ENCODE results near the gene CBX5. TPM values are rescaled to one million over a fixed set of nuclear protein-coding genes. Genes with fewer than 3 reads are reported as not detected.

Gene CBX5
- polyA plus RNA-seq, 1 of the 3 experiments (the other 2 are of a cell fraction): 11.6 TPM

DNA sequence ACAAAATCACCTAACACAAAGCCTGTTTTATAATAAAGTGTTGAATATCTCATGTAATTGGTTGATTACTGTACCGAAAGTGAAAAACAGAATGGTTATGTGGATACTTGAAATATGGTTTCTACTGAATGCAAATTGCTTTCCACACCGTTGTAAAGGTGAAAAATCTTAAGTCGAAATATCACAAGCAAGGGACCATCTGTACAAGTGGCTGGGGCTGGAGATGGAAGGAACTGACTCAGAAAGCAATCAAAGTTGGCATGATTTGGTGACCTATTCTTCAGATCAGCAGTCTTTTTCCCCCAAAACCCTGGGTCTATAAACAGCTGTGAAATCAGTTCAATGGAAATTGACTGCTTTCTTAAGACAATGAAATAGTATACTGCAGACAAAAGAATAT lies 3.6 kb downstream of the CBX5 start:
- Histone ChIP-seq H3K79me2 (ENCODE audit: insufficient read depth) (peaks cover 87% of the 10 kb centered on the region), H3F3A (replicated peaks; ENCODE audit: insufficient read depth) (peaks cover 25% of the 10 kb centered on the region), H3K27me3 (ENCODE audit: insufficient read depth) (no peaks in the 10 kb centered on the region), H2AFZ (ENCODE audit: low read depth) (no peak overlapping the region), H3K4me3 (ENCODE audit: low read depth in 2 of 2, low read length in 1 of 2) (no peak overlapping the region), H3K4me2 (no peak overlapping the region), H4K20me1 (ENCODE audit: insufficient read depth) (peaks cover 3% of the 10 kb centered on the region), H3K9ac (no peak overlapping the region), H3K27ac (ENCODE audit: low read depth in 2 of 2, low read length in 1 of 2) (0 out of 4 replicates have a peak overlapping the region, but pooled peaks of 1 of the 2 experiments have one; percentile 93), H3K9me2 (no peaks in the 10 kb centered on the region), H3K4me1 (ENCODE audit: control insufficient read depth in 1 of 2, insufficient read depth in 2 of 2, low read depth in 1 of 2, low read length in 1 of 2) (peaks cover 6% of the 10 kb centered on the region in 2 experiments; a peak in 3 of 4 replicates), H3K36me3 (replicated peaks in 1 of 2; ENCODE audit: control insufficient read depth in 1 of 2, insufficient read depth in 2 of 2, low read length in 1 of 2) (peaks cover 15 to 25% of the 10 kb centered on the region in 2 experiments), H3K9me3 (no peaks in the 10 kb centered on the region)
- ChIA-PET CTCF (interaction anchor here (0.8 to 2.4 kb wide), 4 partner anchors 12 to 84 kb away, joined by 3 to 9 read pairs (median 4); no protein-coding TSS in a partner anchor), POLR2A (interaction anchor here (0.6 kb wide), 1 partner anchor 17 kb away, joined by 3 read pairs; no protein-coding TSS in a partner anchor)
- TF ChIP-seq, protein P1, sequence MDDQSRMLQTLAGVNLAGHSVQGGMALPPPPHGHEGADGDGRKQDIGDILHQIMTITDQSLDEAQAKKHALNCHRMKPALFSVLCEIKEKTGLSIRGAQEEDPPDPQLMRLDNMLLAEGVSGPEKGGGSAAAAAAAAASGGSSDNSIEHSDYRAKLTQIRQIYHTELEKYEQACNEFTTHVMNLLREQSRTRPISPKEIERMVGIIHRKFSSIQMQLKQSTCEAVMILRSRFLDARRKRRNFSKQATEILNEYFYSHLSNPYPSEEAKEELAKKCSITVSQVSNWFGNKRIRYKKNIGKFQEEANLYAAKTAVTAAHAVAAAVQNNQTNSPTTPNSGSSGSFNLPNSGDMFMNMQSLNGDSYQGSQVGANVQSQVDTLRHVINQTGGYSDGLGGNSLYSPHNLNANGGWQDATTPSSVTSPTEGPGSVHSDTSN (IDR thresholded peaks at IDR 0.05): no peak
- TF ChIP-seq GATA2 (CRISPR knock-in tag; IDR thresholded peaks at IDR 0.05): no peak
- no peak for TF ChIP-seq SMC3 (IDR thresholded peaks at IDR 0.05; ENCODE audit: low read depth, low read length)
- TF ChIP-seq, protein P2, sequence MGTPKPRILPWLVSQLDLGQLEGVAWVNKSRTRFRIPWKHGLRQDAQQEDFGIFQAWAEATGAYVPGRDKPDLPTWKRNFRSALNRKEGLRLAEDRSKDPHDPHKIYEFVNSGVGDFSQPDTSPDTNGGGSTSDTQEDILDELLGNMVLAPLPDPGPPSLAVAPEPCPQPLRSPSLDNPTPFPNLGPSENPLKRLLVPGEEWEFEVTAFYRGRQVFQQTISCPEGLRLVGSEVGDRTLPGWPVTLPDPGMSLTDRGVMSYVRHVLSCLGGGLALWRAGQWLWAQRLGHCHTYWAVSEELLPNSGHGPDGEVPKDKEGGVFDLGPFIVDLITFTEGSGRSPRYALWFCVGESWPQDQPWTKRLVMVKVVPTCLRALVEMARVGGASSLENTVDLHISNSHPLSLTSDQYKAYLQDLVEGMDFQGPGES (IDR thresholded peaks at IDR 0.05; ENCODE audit: low read depth, low read length): no peak
- no peak for TF ChIP-seq MEF2A (IDR thresholded peaks at IDR 0.05; ENCODE audit: borderline replicate concordance, low read depth)
- TF ChIP-seq, protein P3, sequence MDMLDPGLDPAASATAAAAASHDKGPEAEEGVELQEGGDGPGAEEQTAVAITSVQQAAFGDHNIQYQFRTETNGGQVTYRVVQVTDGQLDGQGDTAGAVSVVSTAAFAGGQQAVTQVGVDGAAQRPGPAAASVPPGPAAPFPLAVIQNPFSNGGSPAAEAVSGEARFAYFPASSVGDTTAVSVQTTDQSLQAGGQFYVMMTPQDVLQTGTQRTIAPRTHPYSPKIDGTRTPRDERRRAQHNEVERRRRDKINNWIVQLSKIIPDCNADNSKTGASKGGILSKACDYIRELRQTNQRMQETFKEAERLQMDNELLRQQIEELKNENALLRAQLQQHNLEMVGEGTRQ (IDR thresholded peaks at IDR 0.05; ENCODE audit: borderline replicate concordance, low read depth, low read length): no peak
- TF ChIP-seq FOXJ3 (CRISPR knock-in tag; IDR thresholded peaks at IDR 0.05): no peak
- TF ChIP-seq, protein P4, sequence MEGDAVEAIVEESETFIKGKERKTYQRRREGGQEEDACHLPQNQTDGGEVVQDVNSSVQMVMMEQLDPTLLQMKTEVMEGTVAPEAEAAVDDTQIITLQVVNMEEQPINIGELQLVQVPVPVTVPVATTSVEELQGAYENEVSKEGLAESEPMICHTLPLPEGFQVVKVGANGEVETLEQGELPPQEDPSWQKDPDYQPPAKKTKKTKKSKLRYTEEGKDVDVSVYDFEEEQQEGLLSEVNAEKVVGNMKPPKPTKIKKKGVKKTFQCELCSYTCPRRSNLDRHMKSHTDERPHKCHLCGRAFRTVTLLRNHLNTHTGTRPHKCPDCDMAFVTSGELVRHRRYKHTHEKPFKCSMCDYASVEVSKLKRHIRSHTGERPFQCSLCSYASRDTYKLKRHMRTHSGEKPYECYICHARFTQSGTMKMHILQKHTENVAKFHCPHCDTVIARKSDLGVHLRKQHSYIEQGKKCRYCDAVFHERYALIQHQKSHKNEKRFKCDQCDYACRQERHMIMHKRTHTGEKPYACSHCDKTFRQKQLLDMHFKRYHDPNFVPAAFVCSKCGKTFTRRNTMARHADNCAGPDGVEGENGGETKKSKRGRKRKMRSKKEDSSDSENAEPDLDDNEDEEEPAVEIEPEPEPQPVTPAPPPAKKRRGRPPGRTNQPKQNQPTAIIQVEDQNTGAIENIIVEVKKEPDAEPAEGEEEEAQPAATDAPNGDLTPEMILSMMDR (IDR thresholded peaks at IDR 0.05): no peak
- no peak for DNase-seq
- 97% methylated on average over 3 of the region's 3 CpGs for WGBS (ENCODE audit: low lambda C conversion rate)

DNA sequence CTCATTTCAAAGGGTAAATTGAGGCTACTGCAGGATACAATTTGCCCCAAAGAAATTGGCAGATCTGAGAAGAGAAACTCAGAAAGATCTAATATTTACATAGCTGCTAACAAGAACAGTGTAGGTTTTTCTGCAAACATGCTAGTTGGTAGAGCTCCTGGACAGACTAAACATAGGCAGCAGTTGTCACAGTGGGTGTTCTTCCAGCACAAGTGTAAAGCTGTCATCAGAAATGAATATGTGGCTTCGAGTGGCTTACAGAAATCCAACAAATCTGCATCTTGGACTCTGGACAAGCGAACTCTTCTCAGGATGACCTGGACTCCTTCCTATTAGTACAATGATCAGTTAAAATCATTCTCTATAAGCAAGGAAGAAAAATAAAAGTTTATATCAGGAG lies 5.9 kb downstream of the CBX5 start:
- Histone ChIP-seq H4K20me1 (ENCODE audit: insufficient read depth) (no peaks in the 10 kb centered on the region), H3K4me3 (ENCODE audit: low read depth in 2 of 2, low read length in 1 of 2) (no peak overlapping the region), H2AFZ (ENCODE audit: low read depth) (no peak overlapping the region), H3F3A (replicated peaks; ENCODE audit: insufficient read depth) (peaks cover 19% of the 10 kb centered on the region), H3K4me1 (ENCODE audit: control insufficient read depth in 1 of 2, insufficient read depth in 2 of 2, low read depth in 1 of 2, low read length in 1 of 2) (peaks cover 6% of the 10 kb centered on the region in 2 experiments; a peak in 3 of 4 replicates), H3K9me2 (no peaks in the 10 kb centered on the region), H3K27me3 (ENCODE audit: insufficient read depth) (no peaks in the 10 kb centered on the region), H3K27ac (ENCODE audit: low read depth in 2 of 2, low read length in 1 of 2) (no peak overlapping the region), H3K4me2 (no peak overlapping the region), H3K9me3 (no peaks in the 10 kb centered on the region), H3K36me3 (replicated peaks in 1 of 2; ENCODE audit: control insufficient read depth in 1 of 2, insufficient read depth in 2 of 2, low read length in 1 of 2) (peaks cover 14 to 25% of the 10 kb centered on the region in 2 experiments), H3K9ac (no peak overlapping the region), H3K79me2 (ENCODE audit: insufficient read depth) (peaks cover 100% of the 10 kb centered on the region)
- ChIA-PET CTCF (interaction anchor here (0.5 to 1.7 kb wide), 6 partner anchors 20 to 598 kb away, joined by 3 read pairs; no protein-coding TSS in a partner anchor), POLR2A (no interaction called here)
- 95% methylated on average over 2 of the region's 2 CpGs for WGBS (ENCODE audit: low lambda C conversion rate)
- no peak for DNase-seq
- TF ChIP-seq CHD2 (IDR thresholded peaks at IDR 0.05; ENCODE audit: low read length, partially characterized antibody) (no peak), SMC3 (IDR thresholded peaks at IDR 0.05; ENCODE audit: low read depth, low read length) (no peak), EZH2phosphoT487 (IDR thresholded peaks at IDR 0.05; ENCODE audit: borderline replicate concordance, low read depth) (no peak), RCOR1 (IDR thresholded peaks at IDR 0.05; ENCODE audit: low read length) (no peak), TAF1 (IDR thresholded peaks at IDR 0.05; ENCODE audit: borderline replicate concordance, low read depth, low read length) (no peak), ELF1 (IDR thresholded peaks at IDR 0.05) (no peak), TCF12 (IDR thresholded peaks at IDR 0.05) (no peak), NRF1 (IDR thresholded peaks at IDR 0.05; ENCODE audit: low read depth, low read length) (no peak), FOXJ3 (CRISPR knock-in tag; IDR thresholded peaks at IDR 0.05) (no peak), EP300 (IDR thresholded peaks at IDR 0.05; ENCODE audit: borderline replicate concordance in 1 of 2, low read depth in 1 of 2, low read length in 1 of 2) (no peak), RXRA (IDR thresholded peaks at IDR 0.05; ENCODE audit: borderline replicate concordance, low read depth) (no peak), POLR2AphosphoS5 (IDR thresholded peaks at IDR 0.05; ENCODE audit: low read depth, low read length) (no peak)
- TF ChIP-seq, protein P2 (IDR thresholded peaks at IDR 0.05; ENCODE audit: low read depth, low read length): no peak
- TF ChIP-seq, protein P5, sequence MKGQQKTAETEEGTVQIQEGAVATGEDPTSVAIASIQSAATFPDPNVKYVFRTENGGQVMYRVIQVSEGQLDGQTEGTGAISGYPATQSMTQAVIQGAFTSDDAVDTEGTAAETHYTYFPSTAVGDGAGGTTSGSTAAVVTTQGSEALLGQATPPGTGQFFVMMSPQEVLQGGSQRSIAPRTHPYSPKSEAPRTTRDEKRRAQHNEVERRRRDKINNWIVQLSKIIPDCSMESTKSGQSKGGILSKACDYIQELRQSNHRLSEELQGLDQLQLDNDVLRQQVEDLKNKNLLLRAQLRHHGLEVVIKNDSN (IDR thresholded peaks at IDR 0.05; ENCODE audit: borderline replicate concordance, low read depth): no peak

Data from SK-N-SH (cell line).